22Rv1 (cell line): Measurements from ENCODE around the gene CPT1A.

Source experiments
- H3K27ac ChIP-seq: fragments of 450-650 bp; 2 replicates; pipeline ENCODE4 v1.5.1; 2017
- ZFX ChIP-seq: fragments of 450-650 bp; IDR thresholded peaks from 2 replicates; pipeline ENCODE4 v1.6.1; 2017; ENCODE audit warnings: antibody characterized with exemption, borderline replicate concordance
- TF ChIP-seq, protein P1 (sequence below): fragments of 450-650 bp; IDR thresholded peaks from 2 replicates; pipeline ENCODE4 v1.5.1; 2017; ENCODE audit warnings: mild to moderate bottlenecking

The CPT1A gene

DNA sequence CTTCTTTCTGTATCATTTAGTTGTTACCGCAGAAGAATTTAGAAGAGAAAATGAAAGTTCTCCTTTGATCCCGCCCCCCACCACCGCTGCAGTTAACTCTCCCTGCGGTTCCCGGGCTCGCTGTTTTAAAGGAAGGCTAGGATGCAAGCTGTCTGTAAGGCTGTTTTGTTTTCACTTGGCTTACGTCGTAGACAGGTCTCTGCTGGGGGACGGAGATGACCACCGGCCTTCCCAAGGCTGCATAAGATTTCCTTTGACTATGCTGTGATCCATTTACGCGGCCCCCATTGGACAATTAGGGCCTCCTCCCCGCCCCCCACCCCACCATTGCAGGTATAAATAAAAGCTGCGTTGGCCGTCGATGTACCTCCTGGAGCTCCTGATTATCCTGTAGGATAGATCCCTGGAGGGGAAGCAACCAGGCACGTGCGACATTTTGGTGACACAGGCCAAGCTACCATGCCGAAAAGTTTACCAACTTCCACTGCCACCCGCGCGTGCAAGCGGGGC is 1.4 kb upstream of the CPT1A start:
- no peak overlapping the region for H3K27ac ChIP-seq
- TF ChIP-seq ZFX, result no peak
- TF ChIP-seq, protein P1, sequence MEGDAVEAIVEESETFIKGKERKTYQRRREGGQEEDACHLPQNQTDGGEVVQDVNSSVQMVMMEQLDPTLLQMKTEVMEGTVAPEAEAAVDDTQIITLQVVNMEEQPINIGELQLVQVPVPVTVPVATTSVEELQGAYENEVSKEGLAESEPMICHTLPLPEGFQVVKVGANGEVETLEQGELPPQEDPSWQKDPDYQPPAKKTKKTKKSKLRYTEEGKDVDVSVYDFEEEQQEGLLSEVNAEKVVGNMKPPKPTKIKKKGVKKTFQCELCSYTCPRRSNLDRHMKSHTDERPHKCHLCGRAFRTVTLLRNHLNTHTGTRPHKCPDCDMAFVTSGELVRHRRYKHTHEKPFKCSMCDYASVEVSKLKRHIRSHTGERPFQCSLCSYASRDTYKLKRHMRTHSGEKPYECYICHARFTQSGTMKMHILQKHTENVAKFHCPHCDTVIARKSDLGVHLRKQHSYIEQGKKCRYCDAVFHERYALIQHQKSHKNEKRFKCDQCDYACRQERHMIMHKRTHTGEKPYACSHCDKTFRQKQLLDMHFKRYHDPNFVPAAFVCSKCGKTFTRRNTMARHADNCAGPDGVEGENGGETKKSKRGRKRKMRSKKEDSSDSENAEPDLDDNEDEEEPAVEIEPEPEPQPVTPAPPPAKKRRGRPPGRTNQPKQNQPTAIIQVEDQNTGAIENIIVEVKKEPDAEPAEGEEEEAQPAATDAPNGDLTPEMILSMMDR, result no peak

DNA sequence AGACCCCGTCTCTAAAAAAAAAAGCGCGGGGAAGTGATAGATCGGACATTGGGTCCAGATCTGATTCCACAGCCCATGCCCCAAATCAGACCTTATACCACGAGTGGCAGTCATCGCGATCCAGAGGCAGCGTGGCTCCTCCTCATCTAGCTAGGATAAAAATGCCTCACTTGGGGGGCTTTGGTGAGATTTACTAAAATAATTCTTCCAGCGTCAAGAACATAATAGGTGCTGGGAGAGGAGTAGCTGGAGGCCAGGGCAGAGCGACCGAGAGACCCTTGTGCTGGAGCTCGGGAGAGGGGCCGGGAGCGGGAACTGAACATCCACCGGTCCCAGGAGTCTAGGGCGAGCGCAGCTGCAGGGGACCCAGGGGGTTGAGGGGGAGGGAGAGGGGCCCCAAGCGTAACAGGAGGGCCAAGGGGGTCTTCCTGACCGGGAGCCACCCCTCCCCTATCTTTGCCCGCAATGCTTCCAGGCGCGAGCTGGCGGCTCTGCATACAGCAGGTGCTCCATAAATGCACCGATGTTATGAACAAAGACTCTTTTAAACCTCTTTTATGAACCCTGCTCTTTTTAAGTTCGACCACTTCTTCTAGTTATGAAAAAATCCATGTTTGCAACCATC is 823 bp upstream of the CPT1A start:
- no peak overlapping the region for H3K27ac ChIP-seq
- no peak for TF ChIP-seq ZFX
- TF ChIP-seq, protein P1, result no peak

DNA sequence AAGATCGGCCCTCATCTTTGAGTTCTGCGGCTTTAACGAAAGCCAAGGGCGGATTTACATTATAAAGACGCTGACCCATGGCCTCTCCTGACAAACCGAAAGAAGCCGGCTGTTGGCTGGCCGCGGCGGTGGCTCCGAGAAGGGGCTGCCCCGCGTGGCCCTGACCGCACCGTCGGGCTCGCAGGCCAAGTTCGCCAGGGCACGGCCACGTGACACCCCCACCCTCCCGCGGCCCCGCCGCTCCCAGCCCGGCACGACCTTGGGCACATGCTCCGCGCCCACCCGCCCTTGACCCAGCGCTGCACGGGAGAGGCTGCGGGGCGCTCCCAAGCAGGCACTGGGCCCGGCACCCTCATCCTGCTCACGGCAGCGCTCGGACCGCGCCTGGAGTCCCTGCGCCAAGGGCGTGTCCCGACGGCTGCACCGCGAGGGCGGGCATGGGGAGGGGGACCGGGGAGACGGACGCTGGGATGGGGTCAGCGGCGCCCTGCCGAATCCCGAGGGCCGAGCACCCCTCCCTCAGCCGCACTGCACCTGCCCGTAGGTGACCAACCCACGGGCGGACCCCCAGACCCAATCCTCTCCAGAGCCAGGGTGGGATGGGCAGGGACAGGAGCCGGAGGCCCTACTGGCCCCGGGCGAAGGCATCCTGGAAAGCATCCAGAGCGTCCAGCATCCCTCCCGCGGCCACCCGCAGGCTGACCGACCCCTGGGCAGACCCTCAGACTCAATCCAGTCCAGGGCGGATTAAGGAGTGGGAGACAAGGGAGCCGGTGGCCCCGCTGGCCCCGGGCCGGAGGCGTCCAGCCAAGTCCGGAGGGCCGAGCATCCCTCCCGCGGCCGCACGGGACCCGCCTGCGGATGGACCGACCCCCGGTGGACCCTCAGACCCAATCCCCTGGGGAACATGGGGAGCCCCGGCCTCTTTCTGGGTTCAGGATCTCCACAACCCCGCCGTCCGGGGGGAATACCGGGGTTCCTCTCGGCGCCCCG is 759 bp downstream of the CPT1A start:
- peak overlapping the region; percentile 93 for H3K27ac ChIP-seq
- no peak for TF ChIP-seq ZFX
- TF ChIP-seq, protein P1, result no peak

DNA sequence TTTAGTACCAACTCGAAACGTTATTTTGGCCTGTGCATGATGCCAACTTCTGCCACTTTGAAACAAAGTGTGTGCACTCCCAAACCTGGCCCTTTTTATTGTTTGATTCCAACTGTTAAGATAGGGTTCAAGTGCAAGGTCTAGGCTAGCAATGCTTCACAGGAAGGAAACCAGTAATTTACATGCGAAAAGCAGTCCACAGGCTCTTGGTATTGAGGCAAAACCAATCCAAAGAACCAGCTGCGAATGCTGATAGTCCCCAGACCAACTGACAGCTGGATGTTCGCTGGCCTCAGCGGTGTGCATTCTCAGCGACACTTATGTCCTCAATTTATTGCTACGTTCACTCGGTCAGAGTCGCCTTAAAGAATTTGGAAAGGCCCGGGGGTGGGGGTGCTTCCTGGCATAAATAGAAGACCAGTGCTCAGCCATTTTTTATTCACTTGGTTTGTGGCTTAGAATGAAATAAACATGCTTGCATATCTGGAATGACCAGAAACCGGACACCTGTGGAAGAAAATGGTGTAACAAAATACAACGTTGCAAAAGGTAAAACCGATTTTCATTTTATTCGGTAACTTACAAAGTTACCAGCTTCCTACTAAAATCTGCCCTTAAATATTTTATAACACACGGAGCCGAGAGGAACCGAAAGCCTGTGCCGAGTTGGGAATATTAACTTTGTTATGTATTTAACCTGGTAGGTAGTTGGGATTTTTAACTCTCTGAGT is 1.6 kb downstream of the CPT1A start:
- peak overlapping the region; percentile 93 for H3K27ac ChIP-seq
- TF ChIP-seq ZFX, result no peak
- TF ChIP-seq, protein P1, result no peak

DNA sequence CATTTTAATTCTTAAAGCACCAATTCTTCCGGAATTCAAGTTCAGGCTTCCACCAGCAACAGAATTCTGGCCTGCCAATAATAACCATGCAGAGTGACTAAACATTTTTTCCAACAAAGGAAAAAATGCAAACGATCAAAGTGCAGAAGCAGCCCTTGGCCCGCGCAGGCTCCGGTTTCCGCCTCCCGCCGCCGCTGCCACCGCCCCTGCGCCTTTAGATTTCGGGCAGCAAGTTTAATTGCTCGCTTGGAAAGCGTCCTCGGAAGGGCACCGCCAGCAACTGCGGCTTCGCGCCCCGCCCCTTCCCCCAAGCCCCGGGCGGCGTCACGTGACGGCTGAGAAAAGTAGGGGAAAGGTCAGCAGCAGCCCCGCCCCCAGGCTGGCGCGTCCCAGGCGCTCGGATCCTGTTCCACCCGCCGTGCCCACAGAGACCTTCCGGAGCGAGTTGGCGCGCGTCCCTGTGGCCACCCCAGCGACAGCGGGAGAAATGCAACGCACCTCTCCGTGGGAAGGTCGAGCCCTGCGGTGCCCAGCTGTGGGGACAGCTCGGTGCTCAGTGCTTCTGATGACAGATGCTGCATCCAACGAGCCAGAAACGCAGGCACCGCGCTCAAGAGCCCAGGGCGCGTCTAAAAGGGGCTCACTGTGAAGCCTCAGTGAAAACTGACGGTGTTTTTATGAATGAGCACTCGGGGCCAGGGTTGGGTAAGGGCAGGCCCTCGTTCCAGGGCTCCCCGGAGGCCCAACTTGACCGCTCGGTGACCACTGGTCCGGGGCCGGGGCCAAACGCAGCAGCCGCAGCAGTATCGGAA is 2.5 kb downstream of the CPT1A start:
- peak overlapping the region; percentile 93 for H3K27ac ChIP-seq
- TF ChIP-seq, protein P1, result no peak
- no peak for TF ChIP-seq ZFX

GRCh38 chr11:68838572-68838964 is 3.1 kb downstream of the CPT1A start:
- H3K27ac ChIP-seq, result peak overlapping the region; percentile 93
- TF ChIP-seq ZFX, result no peak
- TF ChIP-seq, protein P1, result no peak
